HUES48 (cell line): ENCODE measurements around the gene GUCA1C.

Source experiments
- H3K27ac ChIP-seq: one replicate; pipeline ENCODE4 v1.7.0; 2013; ENCODE audit warnings: low read depth, low read length, inconsistent platforms
- H3K27me3 ChIP-seq: 2 replicates; pipeline ENCODE4 v1.6.1; 2013; ENCODE audit warnings: mild to moderate bottlenecking, low read length; ENCODE audit not compliant: control insufficient read depth, insufficient read depth
- H3K36me3 ChIP-seq: 2 replicates; pipeline ENCODE4 v1.6.1; 2013; ENCODE audit warnings: low read length; ENCODE audit not compliant: control insufficient read depth, insufficient read depth
- H3K4me1 ChIP-seq: 2 replicates; pipeline ENCODE4 v1.6.1; 2013; ENCODE audit warnings: mild to moderate bottlenecking, low read length; ENCODE audit not compliant: control insufficient read depth, insufficient read depth
- H3K4me3 ChIP-seq: 2 replicates; pipeline ENCODE4 v1.5.1; 2013; ENCODE audit warnings: mild to moderate bottlenecking, low read depth, low read length
- H3K9ac ChIP-seq: 2 replicates; pipeline ENCODE4 v1.6.1; 2013; ENCODE audit warnings: mild to moderate bottlenecking, low read depth, low read length, moderate library complexity
- H3K9me3 ChIP-seq: 2 replicates; pipeline ENCODE4 v1.6.1; 2013; ENCODE audit warnings: low read length; ENCODE audit not compliant: control insufficient read depth, insufficient read depth

Gene GUCA1C

GRCh38 chr3:108862865-108863798 lies 90.5 kb downstream of the GUCA1C start:
- H3K9ac ChIP-seq: no peak overlapping the region
- no peaks in the 10 kb centered on the region for H3K36me3 ChIP-seq
- H3K27ac ChIP-seq: no peak overlapping the region

GRCh38 chr3:108861401-108861800 lies 92.3 kb downstream of the GUCA1C start:
- H3K36me3 ChIP-seq: no peaks in the 10 kb centered on the region
- no peaks in the 10 kb centered on the region for H3K27me3 ChIP-seq
- H3K27ac ChIP-seq: no peak overlapping the region
- H3K9me3 ChIP-seq: no peaks in the 10 kb centered on the region
- peaks cover 19% of the 10 kb centered on the region for H3K4me1 ChIP-seq
- H3K9ac ChIP-seq: no peak overlapping the region
- no peak overlapping the region for H3K4me3 ChIP-seq

More at GRCh38 chr3:108862865-108863798, 90.5 kb downstream of the GUCA1C start:
- no peak overlapping the region for H3K4me3 ChIP-seq
- peaks cover 19% of the 10 kb centered on the region for H3K4me1 ChIP-seq
- no peaks in the 10 kb centered on the region for H3K27me3 ChIP-seq
- H3K9me3 ChIP-seq: no peaks in the 10 kb centered on the region
